Smooth muscle cell (in vitro differentiated cells): Measurements from ENCODE around the gene ZSCAN20. TPM values are rescaled to one million over a fixed set of nuclear protein-coding genes. Genes with fewer than 3 reads are reported as not detected.
A peak's percentile ranks its signal among the peaks of the same experiment; 100 is the strongest.

Experiments used
- DNase-seq: peaks from one replicate; lab custom pipeline; 2025; ENCODE audit not compliant: unreplicated experiment; lab: John Stamatoyannopoulos, UW
- H2AFZ ChIP-seq: fragments of 200-600 bp; sonication (generic); 2 replicates; pipeline ENCODE4 v1.6.0; 2016; ENCODE audit warnings: antibody characterized with exemption, low read depth, mild to moderate bottlenecking
- H3F3A ChIP-seq: fragments of 200-600 bp; sonication (generic); 2 replicates; pipeline ENCODE4 v1.6.0; 2017; ENCODE audit warnings: antibody characterized with exemption, low read depth
- H3K27ac ChIP-seq: fragments of 200-600 bp; sonication (generic); 2 replicates; pipeline ENCODE4 v1.5.1; 2016; ENCODE audit warnings: low read depth, mild to moderate bottlenecking
- H3K27me3 ChIP-seq: fragments of 200-600 bp; sonication (generic); 2 replicates; pipeline ENCODE4 v1.6.1; 2016; ENCODE audit warnings: low read depth, mild to moderate bottlenecking
- H3K36me3 ChIP-seq: fragments of 200-600 bp; sonication (generic); 2 replicates; pipeline ENCODE4 v1.5.1; 2016; ENCODE audit warnings: low read depth
- H3K4me1 ChIP-seq: fragments of 200-600 bp; sonication (generic); 2 replicates; pipeline ENCODE4 v1.5.1; 2016; ENCODE audit warnings: low read depth
- H3K4me2 ChIP-seq: fragments of 200-600 bp; sonication (generic); 2 replicates; pipeline ENCODE4 v1.6.0; 2016; ENCODE audit warnings: mild to moderate bottlenecking
- H3K4me3 ChIP-seq: fragments of 200-600 bp; sonication (generic); 2 replicates; pipeline ENCODE4 v1.5.1; 2016; ENCODE audit warnings: mild to moderate bottlenecking
- H3K79me2 ChIP-seq: fragments of 200-600 bp; sonication (generic); 2 replicates; pipeline ENCODE4 v1.6.0; 2016; ENCODE audit warnings: low read depth, mild to moderate bottlenecking
- H3K9ac ChIP-seq: fragments of 200-600 bp; sonication (generic); 2 replicates; pipeline ENCODE4 v1.6.0; 2016; ENCODE audit warnings: low read depth
- H3K9me3 ChIP-seq: fragments of 200-600 bp; sonication (generic); replicated peaks from 2 replicates; pipeline ENCODE4 v1.5.1; 2016; ENCODE audit warnings: low read depth
- H4K20me1 ChIP-seq: fragments of 200-600 bp; sonication (generic); 2 replicates; pipeline ENCODE4 v1.6.0; 2016; ENCODE audit warnings: low read depth
- WGBS: methylation state at CpG from one replicate; pipeline ENCODE4 v1.1.7; 2016; ENCODE audit warnings: low lambda C conversion rate; 5-methylcytosine and 5-hydroxymethylcytosine counted together
- polyA plus RNA-seq: library from polyadenylated mRNA; unstranded; fragments of >200 nt; fragmentation: Nextera tagmentation; extraction: Ambion mirVana; gene quantifications from 2 replicates; pipeline ENCODE4 v1.2.1, GENCODE V29; 2016
- total RNA-seq: library from RNA; depleted of rRNA; stranded (reverse); fragments of >200 nt; gene quantifications from 2 replicates; pipeline ENCODE4 v1.2.3, GENCODE V29; 2014
- TF ChIP-seq, protein P1 (sequence below): fragments of 200-600 bp; sonication (generic); IDR thresholded peaks from 2 replicates; pipeline ENCODE4 v1.5.1; 2017; ENCODE audit warnings: borderline replicate concordance, mild to moderate bottlenecking, antibody characterized with exemption; ENCODE audit not compliant: insufficient read depth, poor library complexity, severe bottlenecking

ZSCAN20 gene
- total and polyA plus RNA-seq, 2 experiments from 2014 or later, result 2.3 to 3.8 TPM

DNA sequence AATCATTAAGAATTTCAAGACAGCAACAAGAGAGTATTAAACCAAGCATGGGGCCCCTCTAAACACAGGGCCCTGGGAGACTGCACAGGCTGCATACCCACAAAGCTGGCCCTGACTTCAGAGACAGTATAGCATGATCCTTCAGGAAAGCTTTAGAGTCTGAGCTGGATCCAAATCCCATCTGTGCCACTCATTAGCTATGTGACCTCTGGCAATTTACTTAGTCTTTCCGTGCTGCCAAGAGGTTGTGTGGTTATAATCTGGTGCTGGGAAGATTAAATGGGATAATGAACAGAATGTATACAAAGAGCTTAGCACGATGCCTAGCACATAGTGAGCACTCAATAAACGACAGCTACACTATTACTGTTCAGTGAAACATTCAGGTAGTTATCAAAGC lies 45.5 kb upstream of the ZSCAN20 start:
- TF ChIP-seq, protein P1, sequence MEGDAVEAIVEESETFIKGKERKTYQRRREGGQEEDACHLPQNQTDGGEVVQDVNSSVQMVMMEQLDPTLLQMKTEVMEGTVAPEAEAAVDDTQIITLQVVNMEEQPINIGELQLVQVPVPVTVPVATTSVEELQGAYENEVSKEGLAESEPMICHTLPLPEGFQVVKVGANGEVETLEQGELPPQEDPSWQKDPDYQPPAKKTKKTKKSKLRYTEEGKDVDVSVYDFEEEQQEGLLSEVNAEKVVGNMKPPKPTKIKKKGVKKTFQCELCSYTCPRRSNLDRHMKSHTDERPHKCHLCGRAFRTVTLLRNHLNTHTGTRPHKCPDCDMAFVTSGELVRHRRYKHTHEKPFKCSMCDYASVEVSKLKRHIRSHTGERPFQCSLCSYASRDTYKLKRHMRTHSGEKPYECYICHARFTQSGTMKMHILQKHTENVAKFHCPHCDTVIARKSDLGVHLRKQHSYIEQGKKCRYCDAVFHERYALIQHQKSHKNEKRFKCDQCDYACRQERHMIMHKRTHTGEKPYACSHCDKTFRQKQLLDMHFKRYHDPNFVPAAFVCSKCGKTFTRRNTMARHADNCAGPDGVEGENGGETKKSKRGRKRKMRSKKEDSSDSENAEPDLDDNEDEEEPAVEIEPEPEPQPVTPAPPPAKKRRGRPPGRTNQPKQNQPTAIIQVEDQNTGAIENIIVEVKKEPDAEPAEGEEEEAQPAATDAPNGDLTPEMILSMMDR, result no peak
- no peak for DNase-seq
- H3K27ac ChIP-seq, result no peak overlapping the region
- 29% methylated on average over 3 of the region's 3 CpGs for WGBS
- H3K9me3 ChIP-seq, result no peaks in the 10 kb centered on the region
- H4K20me1 ChIP-seq, result no peaks in the 10 kb centered on the region
- H3K4me3 ChIP-seq, result no peak overlapping the region
- peaks cover 9% of the 10 kb centered on the region for H3F3A ChIP-seq
- peak overlapping the region; percentile 12 for H3K4me2 ChIP-seq
- H3K36me3 ChIP-seq, result no peaks in the 10 kb centered on the region
- peaks cover 22% of the 10 kb centered on the region for H3K79me2 ChIP-seq
- H3K27me3 ChIP-seq, result no peaks in the 10 kb centered on the region
- no peak overlapping the region for H2AFZ ChIP-seq
- H3K9ac ChIP-seq, result no peak overlapping the region
- H3K4me1 ChIP-seq, result peaks cover 29% of the 10 kb centered on the region

DNA sequence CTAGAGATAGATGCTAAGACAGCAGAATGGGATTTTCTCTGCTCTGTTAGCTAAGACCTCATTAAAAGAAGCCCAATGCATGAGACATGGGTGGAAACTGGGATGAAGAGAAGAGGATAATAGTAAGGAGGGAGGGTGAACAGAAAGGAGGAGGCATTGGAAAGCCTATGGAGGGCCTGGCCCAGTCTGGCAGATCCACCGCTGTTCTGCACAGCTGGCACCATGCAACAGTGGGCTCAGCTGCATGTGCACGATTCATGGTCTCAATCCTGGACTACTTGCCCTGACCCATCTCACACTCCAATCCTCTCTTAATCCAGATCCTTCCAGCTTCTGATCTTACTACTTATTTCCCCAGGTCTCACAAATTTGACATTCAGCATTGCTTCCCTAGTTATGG lies 43.8 kb upstream of the ZSCAN20 start:
- Histone ChIP-seq H3K27me3 (no peaks in the 10 kb centered on the region), H3K9me3 (no peaks in the 10 kb centered on the region), H4K20me1 (no peaks in the 10 kb centered on the region), H3K4me2 (peak overlapping the region; percentile 93), H3K79me2 (peaks cover 13% of the 10 kb centered on the region), H3K9ac (no peak overlapping the region), H3K4me3 (no peak overlapping the region), H2AFZ (no peak overlapping the region), H3K27ac (no peak overlapping the region), H3F3A (peaks cover 25% of the 10 kb centered on the region), H3K36me3 (no peaks in the 10 kb centered on the region), H3K4me1 (peaks cover 33% of the 10 kb centered on the region)
- TF ChIP-seq, protein P1, result no peak
- no peak for DNase-seq
- WGBS, result 100% methylated on average over 2 of the region's 2 CpGs

DNA sequence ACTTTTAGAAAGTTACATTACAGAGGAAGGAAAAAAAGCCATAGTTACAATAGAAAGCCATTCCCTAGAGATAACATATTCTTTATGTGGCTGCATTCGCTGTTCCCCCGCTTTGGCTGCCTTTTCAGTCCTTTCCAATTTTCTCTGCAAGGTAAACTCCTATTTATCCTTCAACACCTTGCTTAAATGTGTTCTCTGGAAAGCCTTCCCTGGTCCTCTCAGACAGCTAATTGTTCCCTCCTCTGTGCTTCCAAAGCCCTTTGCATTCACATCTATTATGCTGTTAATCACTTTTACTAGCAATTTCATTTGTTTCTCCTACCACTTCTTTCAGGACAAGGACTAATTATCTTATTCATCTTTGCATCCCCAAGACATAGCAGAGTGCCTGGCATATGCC lies 43.1 kb upstream of the ZSCAN20 start:
- no peaks in the 10 kb centered on the region for H3K27me3 ChIP-seq
- TF ChIP-seq, protein P1, result no peak

More for the DNA sequence above, 43.1 kb upstream of the ZSCAN20 start:
- H3K9me3 ChIP-seq, result no peaks in the 10 kb centered on the region
- WGBS, result 54% methylated on average over 2 of the region's 2 CpGs
- no peak overlapping the region for H2AFZ ChIP-seq
- H3K9ac ChIP-seq, result no peak overlapping the region
- peaks cover 31% of the 10 kb centered on the region for H3F3A ChIP-seq
- no peak for DNase-seq
- H3K36me3 ChIP-seq, result no peaks in the 10 kb centered on the region
- H4K20me1 ChIP-seq, result no peaks in the 10 kb centered on the region
- peaks cover 12% of the 10 kb centered on the region for H3K79me2 ChIP-seq
- H3K27ac ChIP-seq, result no peak overlapping the region
- peaks cover 28% of the 10 kb centered on the region for H3K4me1 ChIP-seq
- peak overlapping the region; percentile 81 for H3K4me3 ChIP-seq
- H3K4me2 ChIP-seq, result peak overlapping the region; percentile 93
